CD4-positive, alpha-beta T cell (primary cell): ENCODE measurements around the gene HK1. TPM values are rescaled to one million over a fixed set of nuclear protein-coding genes. Genes with fewer than 3 reads are reported as not detected.
"Not testable (repeated sequence)": the region's sequence is repeated elsewhere in the genome, so short reads cannot be mapped to it uniquely, and the experiment has no call there.

Experiments used
- ATAC-seq: fragments of 200-7000 bp; cut with Tn5 transposase; one replicate; pipeline ENCODE4 v1.10.0; 2022; ENCODE audit warnings: mild to moderate bottlenecking; ENCODE audit not compliant: poor library complexity
- CTCF ChIA-PET: fragments of 350-600 bp; sonication (Branson Sonifier 250); formaldehyde crosslinking; loops from one replicate; lab custom pipeline; 2021; ENCODE audit warnings: antibody characterized with exemption, inconsistent platforms; lab: Charles Lee
- POLR2A ChIA-PET: fragments of 350-600 bp; sonication (Branson Sonifier 250); formaldehyde crosslinking; loops from one replicate; lab custom pipeline; 2021; ENCODE audit warnings: antibody characterized with exemption, inconsistent platforms; lab: Charles Lee
- DNase-seq, 14 experiments: peaks; one replicate each; pipeline ENCODE4 v3.0.0-alpha.2; 2013 to 2020; ENCODE audit warnings: mixed read lengths in 2 of 14
- H3K27ac ChIP-seq, 2 donors: one replicate each; pipeline versions ENCODE4 v1.5.1 to v1.7.0; 2013; ENCODE audit warnings: low read length in 2 of 2, low read depth in 1 of 2, mild to moderate bottlenecking in 1 of 2
- H3K27me3 ChIP-seq, 2 experiments: 1 replicate in 1 of 2; 2 replicates in 1 of 2; pipeline versions ENCODE4 v1.6.1 to v1.7.0; 2013; ENCODE audit warnings: low read length in 2 of 2, control low read depth in 1 of 2, mild to moderate bottlenecking in 1 of 2, moderate library complexity in 1 of 2; ENCODE audit not compliant: insufficient read depth in 2 of 2, control insufficient read depth in 1 of 2
- H3K36me3 ChIP-seq: one replicate; pipeline ENCODE4 v1.6.1; 2013; ENCODE audit warnings: low read length, control low read depth; ENCODE audit not compliant: insufficient read depth
- H3K4me1 ChIP-seq: one replicate; pipeline ENCODE4 v1.6.1; 2013; ENCODE audit warnings: low read length, control low read depth; ENCODE audit not compliant: insufficient read depth
- H3K4me3 ChIP-seq: one replicate; pipeline ENCODE4 v1.5.1; 2013; ENCODE audit warnings: mild to moderate bottlenecking, low read length, moderate library complexity
- H3K9me3 ChIP-seq, 2 experiments: 1 replicate in 1 of 2; 2 replicates in 1 of 2; pipeline versions ENCODE4 v1.6.1 to v1.7.0; 2013; ENCODE audit warnings: low read length in 2 of 2, mild to moderate bottlenecking in 2 of 2, control low read depth in 1 of 2, moderate library complexity in 1 of 2; ENCODE audit not compliant: control insufficient read depth in 1 of 2, insufficient read depth in 1 of 2
- H3K27ac Mint-ChIP-seq: one replicate; pipeline ENCODE4 v1.8.0; 2020; ENCODE audit warnings: mixed read lengths
- H3K27me3 Mint-ChIP-seq: one replicate; pipeline ENCODE4 v1.8.0; 2021; ENCODE audit warnings: mixed read lengths
- H3K36me3 Mint-ChIP-seq: one replicate; pipeline ENCODE4 v1.8.0; 2021; ENCODE audit warnings: low read depth, mixed read lengths
- H3K4me1 Mint-ChIP-seq: one replicate; pipeline ENCODE4 v1.8.0; 2021; ENCODE audit warnings: low read depth, mixed read lengths
- H3K4me3 Mint-ChIP-seq: one replicate; pipeline ENCODE4 v1.8.0; 2020; ENCODE audit warnings: mild to moderate bottlenecking, mixed read lengths
- H3K9me3 Mint-ChIP-seq: one replicate; pipeline ENCODE4 v1.8.0; 2020; ENCODE audit warnings: mixed read lengths
- CTCF ChIP-seq: fragments of 200-600 bp; IDR thresholded peaks from one replicate; pipeline ENCODE4 v1.8.0; 2022; ENCODE audit warnings: antibody characterized with exemption, mild to moderate bottlenecking
- intact Hi-C, 2 experiments: fragments of 100-400 bp; cut with DNase I in 1 of 2; cut with micrococcal nuclease in 1 of 2; formaldehyde crosslinking; loops; one replicate each; pipeline versions ENCODE4 v1.15.1 to v1.9.0; 2023 to 2025; cut with DNase I, micrococcal nuclease
- total RNA-seq, 174 experiments: library from RNA in 2 of 174; stranded (reverse) in 2 of 174; gene quantifications; one replicate each; pipeline ENCODE4 v1.2.3 and lab custom pipeline; 2021 to 2026

The HK1 gene
- total RNA-seq, 2 experiments from 2014 or later = 45.6 to 48.1 TPM

- no peaks in the 10 kb centered on the region for H3K9me3 Mint-ChIP-seq
- Histone ChIP-seq H3K27ac (no peak overlapping the region), H3K4me3 (no peak overlapping the region), H3K9me3 (no peaks in the 10 kb centered on the region), H3K36me3 (peaks cover 19% of the 10 kb centered on the region), H3K27me3 (no peaks in the 10 kb centered on the region), H3K4me1 (peaks cover 49% of the 10 kb centered on the region)
- H3K4me1 Mint-ChIP-seq = peaks cover 86% of the 10 kb centered on the region
- no peak overlapping the region for H3K4me3 Mint-ChIP-seq
- POLR2A ChIA-PET = interaction anchor here (0.9 to 2.5 kb wide), 8 partner anchors 8 to 94 kb away, joined by 3 to 38 read pairs (median 6); no protein-coding TSS in a partner anchor
- CTCF ChIA-PET = interaction anchor here (1.3 kb wide), 1 partner anchor 9 kb away, joined by 4 read pairs; no protein-coding TSS in a partner anchor
- intact Hi-C loops = no loop called here
- DNase-seq (no peak), ATAC-seq (no peak)
- peak overlapping the region; percentile 87 for H3K27ac Mint-ChIP-seq
- TF ChIP-seq CTCF = no peak
- no peaks in the 10 kb centered on the region for H3K27me3 Mint-ChIP-seq
- H3K36me3 Mint-ChIP-seq = peaks cover 6% of the 10 kb centered on the region
Observed at GRCh38 chr10:69326692-69327091, 48.4 kb downstream of the HK1 start.

- H3K36me3 ChIP-seq = peaks cover 23% of the 10 kb centered on the region
- H3K4me3 Mint-ChIP-seq = peak overlapping the region; percentile 86
- intact Hi-C loops = loop anchor here in 1 of 2 experiments (2.0 kb wide), 1 partner anchor 17 kb away; no protein-coding TSS in a partner anchor
- peak; percentile 80 for ATAC-seq
- ChIA-PET CTCF (interaction anchor here (0.9 to 1.4 kb wide), 6 partner anchors 8 to 37 kb away, joined by 3 to 4 read pairs (median 4); no protein-coding TSS in a partner anchor), POLR2A (interaction anchor here (0.6 to 2.5 kb wide), 13 partner anchors 9 to 182 kb away, joined by 3 to 38 read pairs (median 4); no protein-coding TSS in a partner anchor)
- H3K4me3 ChIP-seq = peak overlapping the region; percentile 43
- H3K27ac Mint-ChIP-seq = peak overlapping the region; percentile 87
- TF ChIP-seq CTCF = no peak
- peaks cover 88% of the 10 kb centered on the region for H3K4me1 Mint-ChIP-seq
- H3K9me3 ChIP-seq = no peaks in the 10 kb centered on the region
- no peaks in the 10 kb centered on the region for H3K27me3 ChIP-seq
- H3K27ac ChIP-seq = peak overlapping the region; percentile 29 to 53
- peaks cover 47% of the 10 kb centered on the region for H3K4me1 ChIP-seq
- no peaks in the 10 kb centered on the region for H3K27me3 Mint-ChIP-seq
- H3K9me3 Mint-ChIP-seq = no peaks in the 10 kb centered on the region
- DNase-seq = peak in 12 of 14 experiments; percentile 16 to 70 (median 46)
- H3K36me3 Mint-ChIP-seq = peaks cover 16% of the 10 kb centered on the region
Observed at GRCh38 chr10:69327463-69328379, 49.4 kb downstream of the HK1 start.

GRCh38 chr10:69328380-69328735 is 50.1 kb downstream of the HK1 start:
- POLR2A ChIA-PET = interaction anchor here (0.9 to 2.5 kb wide), 9 partner anchors 9 to 80 kb away, joined by 3 to 38 read pairs (median 6); no protein-coding TSS in a partner anchor

GRCh38 chr10:69328888-69329287 is 50.6 kb downstream of the HK1 start:
- H3K4me3 Mint-ChIP-seq = peak overlapping the region; percentile 86
- H3K4me1 Mint-ChIP-seq = peaks cover 85% of the 10 kb centered on the region
- H3K27ac ChIP-seq = peak overlapping the region; percentile 29 to 53
- H3K36me3 ChIP-seq = peaks cover 27% of the 10 kb centered on the region
- peaks cover 18% of the 10 kb centered on the region for H3K36me3 Mint-ChIP-seq
- not testable (repeated sequence) for ATAC-seq, H3K27me3 Mint-ChIP-seq, H3K9me3 Mint-ChIP-seq, H3K27me3 ChIP-seq, DNase-seq, H3K9me3 ChIP-seq, H3K4me3 ChIP-seq
- peaks cover 51% of the 10 kb centered on the region for H3K4me1 ChIP-seq
- ChIA-PET CTCF (interaction anchor here (1.0 to 1.4 kb wide), 2 partner anchors 9 to 36 kb away, joined by 3 to 4 read pairs; no protein-coding TSS in a partner anchor), POLR2A (interaction anchor here (0.9 to 2.5 kb wide), 4 partner anchors 10 to 20 kb away, joined by 3 to 38 read pairs (median 6); no protein-coding TSS in a partner anchor)
- H3K27ac Mint-ChIP-seq = peak overlapping the region; percentile 87
- intact Hi-C loops = loop anchor here in 1 of 2 experiments (2.0 kb wide), 1 partner anchor 16 kb away; no protein-coding TSS in a partner anchor

More at GRCh38 chr10:69328380-69328735, 50.1 kb downstream of the HK1 start:
- no peaks in the 10 kb centered on the region for H3K27me3 Mint-ChIP-seq
- H3K9me3 Mint-ChIP-seq = no peaks in the 10 kb centered on the region
- H3K4me3 Mint-ChIP-seq = peak overlapping the region; percentile 86
- H3K27ac Mint-ChIP-seq = peak overlapping the region; percentile 87
- H3K4me1 Mint-ChIP-seq = peaks cover 89% of the 10 kb centered on the region
- CTCF ChIA-PET = interaction anchor here (1.0 to 1.4 kb wide), 4 partner anchors 9 to 37 kb away, joined by 3 to 4 read pairs (median 4); no protein-coding TSS in a partner anchor
- TF ChIP-seq CTCF = no peak
- intact Hi-C loops = loop anchor here in 1 of 2 experiments (2.0 kb wide), 1 partner anchor 16 kb away; no protein-coding TSS in a partner anchor
- Histone ChIP-seq H3K27ac (peak overlapping the region; percentile 29 to 53), H3K27me3 (no peaks in the 10 kb centered on the region), H3K4me3 (peak overlapping the region; percentile 43), H3K4me1 (peaks cover 50% of the 10 kb centered on the region), H3K36me3 (peaks cover 29% of the 10 kb centered on the region), H3K9me3 (no peaks in the 10 kb centered on the region)
- H3K36me3 Mint-ChIP-seq = peaks cover 18% of the 10 kb centered on the region
- ATAC-seq = peak; percentile 45
- no peak for DNase-seq
